MM.1S (cell line): ENCODE data around the gene DTD1.

Experiments used
- DNase-seq: peaks from one replicate; pipeline ENCODE4 v3.0.0-alpha.2; 2015
- H2AFZ ChIP-seq: fragments of 300-600 bp; sonication (generic); 2 replicates; pipeline ENCODE4 v1.6.0; 2016; ENCODE audit warnings: antibody characterized with exemption, low read length
- H3F3A ChIP-seq: fragments of 300-600 bp; sonication (generic); 2 replicates; pipeline ENCODE4 v1.6.1; 2016; ENCODE audit warnings: mild to moderate bottlenecking, antibody characterized with exemption, low read length, moderate library complexity, mixed read lengths; ENCODE audit not compliant: insufficient read depth
- H3K27ac ChIP-seq: fragments of 300-600 bp; sonication (generic); 2 replicates; pipeline ENCODE4 v1.5.1; 2016; ENCODE audit warnings: mild to moderate bottlenecking, low read length
- H3K27me3 ChIP-seq: fragments of 300-600 bp; sonication (generic); replicated peaks from 2 replicates; pipeline ENCODE4 v1.6.0; 2016; ENCODE audit warnings: low read length; ENCODE audit not compliant: insufficient read depth
- H3K36me3 ChIP-seq: fragments of 300-600 bp; sonication (generic); replicated peaks from 2 replicates; pipeline ENCODE4 v1.6.1; 2016; ENCODE audit warnings: mild to moderate bottlenecking, low read length, mixed read lengths; ENCODE audit not compliant: insufficient read depth
- H3K4me1 ChIP-seq: fragments of 300-600 bp; sonication (generic); 2 replicates; pipeline ENCODE4 v1.6.1; 2016; ENCODE audit warnings: low read length, mixed read lengths
- H3K4me2 ChIP-seq: fragments of 300-600 bp; sonication (generic); 2 replicates; pipeline ENCODE4 v1.6.0; 2016; ENCODE audit warnings: low read depth, low read length
- H3K4me3 ChIP-seq: fragments of 300-600 bp; sonication (generic); 2 replicates; pipeline ENCODE4 v1.5.1; 2016; ENCODE audit warnings: low read length, mixed read lengths
- H3K79me2 ChIP-seq: fragments of 300-600 bp; sonication (generic); 2 replicates; pipeline ENCODE4 v1.6.1; 2016; ENCODE audit warnings: mixed run types, low read length, mixed read lengths
- H3K9ac ChIP-seq: fragments of 300-600 bp; sonication (generic); 2 replicates; pipeline ENCODE4 v1.6.1; 2016; ENCODE audit warnings: low read length, mixed read lengths
- H3K9me2 ChIP-seq: fragments of 300-600 bp; sonication (generic); replicated peaks from 2 replicates; pipeline ENCODE4 v1.6.1; 2016; ENCODE audit warnings: mild to moderate bottlenecking, low read length, mixed read lengths; ENCODE audit not compliant: insufficient read depth
- H3K9me3 ChIP-seq: fragments of 300-600 bp; sonication (generic); replicated peaks from 2 replicates; pipeline ENCODE4 v1.6.1; 2016; ENCODE audit warnings: mild to moderate bottlenecking, low read length, mixed read lengths; ENCODE audit not compliant: insufficient read depth
- H4K20me1 ChIP-seq: fragments of 300-600 bp; sonication (generic); 2 replicates; pipeline ENCODE4 v1.6.1; 2016; ENCODE audit warnings: mild to moderate bottlenecking, low read length, moderate library complexity, mixed read lengths; ENCODE audit not compliant: insufficient read depth
- CTCF ChIP-seq: fragments of 300-600 bp; sonication (generic); IDR thresholded peaks from 2 replicates; pipeline ENCODE4 v1.5.1; 2016; ENCODE audit warnings: antibody characterized with exemption, low read length, mixed read lengths
- EZH2 ChIP-seq: fragments of 300-600 bp; sonication (generic); optimal IDR thresholded peaks from 2 replicates; pipeline ENCODE3; 2017; ENCODE audit warnings: low read depth, mild to moderate bottlenecking, antibody characterized with exemption, low read length, mixed read lengths
- EZH2phosphoT487 ChIP-seq: fragments of 300-600 bp; sonication (generic); IDR thresholded peaks from 2 replicates; pipeline ENCODE4 v1.6.1; 2018; ENCODE audit warnings: antibody characterized with exemption, low read length

The DTD1 gene

GRCh38 chr20:18737140-18737539, 149.3 kb downstream of the DTD1 start:
- TF ChIP-seq CTCF = no peak
- TF ChIP-seq EZH2 = no peak
- no peak for TF ChIP-seq EZH2phosphoT487
- Histone ChIP-seq H3F3A (no peaks in the 10 kb centered on the region), H3K9me3 (no peaks in the 10 kb centered on the region), H3K4me1 (no peaks in the 10 kb centered on the region), H2AFZ (no peak overlapping the region), H3K36me3 (no peaks in the 10 kb centered on the region), H3K27ac (no peak overlapping the region), H3K9me2 (no peaks in the 10 kb centered on the region), H3K4me2 (no peak overlapping the region), H3K9ac (no peak overlapping the region), H3K4me3 (no peak overlapping the region), H3K79me2 (no peaks in the 10 kb centered on the region), H4K20me1 (no peaks in the 10 kb centered on the region), H3K27me3 (no peaks in the 10 kb centered on the region)
- DNase-seq = no peak

GRCh38 chr20:18738055-18738454, 150.2 kb downstream of the DTD1 start:
- Histone ChIP-seq H3K79me2 (no peaks in the 10 kb centered on the region), H4K20me1 (no peaks in the 10 kb centered on the region), H3K27me3 (no peaks in the 10 kb centered on the region), H3K36me3 (no peaks in the 10 kb centered on the region), H3K9me3 (no peaks in the 10 kb centered on the region), H3K4me1 (no peaks in the 10 kb centered on the region), H3K27ac (no peak overlapping the region), H2AFZ (no peak overlapping the region), H3K4me2 (no peak overlapping the region), H3F3A (no peaks in the 10 kb centered on the region), H3K9me2 (no peaks in the 10 kb centered on the region), H3K4me3 (no peak overlapping the region), H3K9ac (no peak overlapping the region)
- no peak for DNase-seq
- TF ChIP-seq EZH2 = no peak
- TF ChIP-seq EZH2phosphoT487 = no peak
- no peak for TF ChIP-seq CTCF

GRCh38 chr20:18738888-18739287, 151.0 kb downstream of the DTD1 start:
- no peaks in the 10 kb centered on the region for H3F3A ChIP-seq
- no peaks in the 10 kb centered on the region for H3K9me2 ChIP-seq
- H3K9me3 ChIP-seq = no peaks in the 10 kb centered on the region
- DNase-seq = no peak
- no peaks in the 10 kb centered on the region for H3K79me2 ChIP-seq
- TF ChIP-seq EZH2 (no peak), CTCF (no peak), EZH2phosphoT487 (no peak)
- no peak overlapping the region for H3K4me3 ChIP-seq
- no peak overlapping the region for H3K9ac ChIP-seq
- no peak overlapping the region for H3K4me2 ChIP-seq
- no peak overlapping the region for H2AFZ ChIP-seq
- no peaks in the 10 kb centered on the region for H3K4me1 ChIP-seq
- H3K27ac ChIP-seq = no peak overlapping the region
- H3K36me3 ChIP-seq = no peaks in the 10 kb centered on the region
- no peaks in the 10 kb centered on the region for H3K27me3 ChIP-seq
- no peaks in the 10 kb centered on the region for H4K20me1 ChIP-seq

- Histone ChIP-seq H2AFZ (no peak overlapping the region), H3F3A (no peaks in the 10 kb centered on the region), H3K36me3 (no peaks in the 10 kb centered on the region), H3K4me1 (no peaks in the 10 kb centered on the region), H3K4me3 (no peak overlapping the region), H3K79me2 (no peaks in the 10 kb centered on the region), H3K27me3 (no peaks in the 10 kb centered on the region), H4K20me1 (no peaks in the 10 kb centered on the region), H3K9me2 (no peaks in the 10 kb centered on the region), H3K9me3 (no peaks in the 10 kb centered on the region), H3K27ac (no peak overlapping the region), H3K4me2 (no peak overlapping the region), H3K9ac (no peak overlapping the region)
- TF ChIP-seq EZH2phosphoT487 (no peak), EZH2 (no peak), CTCF (no peak)
- no peak for DNase-seq
Measured at GRCh38 chr20:18739751-18740166, 151.9 kb downstream of the DTD1 start.
